C1 segment of cervical spinal cord (tissue), 14 donors: ENCODE data around the gene SURF2.

Source experiments
- DNase-seq, 14 donors: peaks; one replicate each; lab custom pipeline; 2025; lab: John Stamatoyannopoulos, UW

Gene SURF2

GRCh38 chr9:133397370-133397769 is 41.0 kb downstream of the SURF2 start:
- no peak for DNase-seq

- DNase-seq = no peak
These were observed 41.5 kb downstream of the SURF2 start for GRCh38 chr9:133397895-133398294.

- DNase-seq = no peak
These were observed 43.9 kb downstream of the SURF2 start for GRCh38 chr9:133400292-133400691.

- DNase-seq = no peak
These were observed 45.2 kb downstream of the SURF2 start for GRCh38 chr9:133401588-133401987.

- no peak for DNase-seq
These were observed 46.3 kb downstream of the SURF2 start for GRCh38 chr9:133402689-133403088.

- no peak for DNase-seq
These were observed 47.6 kb downstream of the SURF2 start for GRCh38 chr9:133403766-133404453.

GRCh38 chr9:133404454-133405002 is 48.2 kb downstream of the SURF2 start:
- DNase-seq = no peak

- DNase-seq = no peak
These were observed 49.4 kb downstream of the SURF2 start for GRCh38 chr9:133405508-133406438.

GRCh38 chr9:133406480-133407307 is 50.3 kb downstream of the SURF2 start:
- DNase-seq = peak in 12 of 14 donors; percentile 8 to 74 (median 30)

- no peak for DNase-seq
These were observed 51.7 kb downstream of the SURF2 start for GRCh38 chr9:133408042-133408441.
